HFF-Myc (cell line): ENCODE data around the gene ULBP2.
"Not testable (repeated sequence)": the region's sequence is repeated elsewhere in the genome, so short reads cannot be mapped to it uniquely, and the experiment has no call there.

Experiments used
- DNase-seq: peaks from one replicate; pipeline ENCODE4 v3.0.0-alpha.2; 2011; ENCODE audit warnings: low read depth; ENCODE audit errors: extremely low read depth
- H3K4me3 ChIP-seq: replicated peaks from 2 replicates; pipeline ENCODE4 v1.5.1; 2011; ENCODE audit warnings: low read depth, mild to moderate bottlenecking, control low read depth, low read length
- TF ChIP-seq, protein P1 (sequence below): IDR thresholded peaks from 2 replicates; pipeline ENCODE4 v1.5.1; 2012; ENCODE audit warnings: mild to moderate bottlenecking, low read depth, low read length, control low read depth; ENCODE audit errors: missing control alignments

The ULBP2 gene

DNA sequence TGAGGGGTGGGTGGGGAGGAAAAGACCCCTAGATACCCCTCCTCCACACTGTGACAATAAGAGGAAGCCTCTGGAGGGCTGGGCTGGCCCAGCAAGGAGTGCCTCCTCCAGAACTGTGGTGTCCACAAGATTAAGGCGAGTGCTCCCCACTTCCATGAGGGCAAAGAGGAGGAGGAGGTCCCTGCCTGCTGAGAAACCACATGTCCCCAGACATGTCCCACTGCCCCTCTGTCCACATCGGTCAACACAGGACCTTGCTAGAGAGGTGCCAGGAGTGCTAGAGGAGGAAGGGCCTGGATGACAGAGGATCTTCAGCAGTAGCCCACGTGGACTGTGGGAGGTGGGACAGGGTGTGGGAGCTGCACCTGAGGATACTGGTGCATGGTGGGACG lies 22.0 kb upstream of the ULBP2 start:
- no peak overlapping the region for H3K4me3 ChIP-seq
- TF ChIP-seq, protein P1, sequence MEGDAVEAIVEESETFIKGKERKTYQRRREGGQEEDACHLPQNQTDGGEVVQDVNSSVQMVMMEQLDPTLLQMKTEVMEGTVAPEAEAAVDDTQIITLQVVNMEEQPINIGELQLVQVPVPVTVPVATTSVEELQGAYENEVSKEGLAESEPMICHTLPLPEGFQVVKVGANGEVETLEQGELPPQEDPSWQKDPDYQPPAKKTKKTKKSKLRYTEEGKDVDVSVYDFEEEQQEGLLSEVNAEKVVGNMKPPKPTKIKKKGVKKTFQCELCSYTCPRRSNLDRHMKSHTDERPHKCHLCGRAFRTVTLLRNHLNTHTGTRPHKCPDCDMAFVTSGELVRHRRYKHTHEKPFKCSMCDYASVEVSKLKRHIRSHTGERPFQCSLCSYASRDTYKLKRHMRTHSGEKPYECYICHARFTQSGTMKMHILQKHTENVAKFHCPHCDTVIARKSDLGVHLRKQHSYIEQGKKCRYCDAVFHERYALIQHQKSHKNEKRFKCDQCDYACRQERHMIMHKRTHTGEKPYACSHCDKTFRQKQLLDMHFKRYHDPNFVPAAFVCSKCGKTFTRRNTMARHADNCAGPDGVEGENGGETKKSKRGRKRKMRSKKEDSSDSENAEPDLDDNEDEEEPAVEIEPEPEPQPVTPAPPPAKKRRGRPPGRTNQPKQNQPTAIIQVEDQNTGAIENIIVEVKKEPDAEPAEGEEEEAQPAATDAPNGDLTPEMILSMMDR = no peak
- no peak for DNase-seq

DNA sequence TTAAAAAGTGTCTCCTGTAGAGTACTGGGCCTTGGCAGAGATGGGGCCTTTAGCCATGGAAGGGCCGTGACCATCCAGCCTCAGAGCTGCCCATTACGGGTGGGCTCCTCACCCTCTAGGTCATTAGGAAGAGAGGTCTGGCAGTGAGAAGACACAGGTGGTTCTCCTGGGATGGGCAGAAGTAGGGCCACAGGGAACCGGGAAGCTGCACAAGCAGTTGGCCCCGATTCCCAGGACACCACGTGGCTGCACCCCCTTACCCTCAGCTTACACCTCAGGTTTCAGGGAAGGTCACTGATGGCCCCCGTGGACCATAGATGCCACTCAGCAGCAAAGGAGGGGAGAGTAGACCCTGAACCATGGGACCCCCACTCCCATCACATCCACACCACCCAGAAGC lies 20.5 kb upstream of the ULBP2 start:
- TF ChIP-seq, protein P1 = no peak
- H3K4me3 ChIP-seq = no peak overlapping the region
- DNase-seq = no peak

DNA sequence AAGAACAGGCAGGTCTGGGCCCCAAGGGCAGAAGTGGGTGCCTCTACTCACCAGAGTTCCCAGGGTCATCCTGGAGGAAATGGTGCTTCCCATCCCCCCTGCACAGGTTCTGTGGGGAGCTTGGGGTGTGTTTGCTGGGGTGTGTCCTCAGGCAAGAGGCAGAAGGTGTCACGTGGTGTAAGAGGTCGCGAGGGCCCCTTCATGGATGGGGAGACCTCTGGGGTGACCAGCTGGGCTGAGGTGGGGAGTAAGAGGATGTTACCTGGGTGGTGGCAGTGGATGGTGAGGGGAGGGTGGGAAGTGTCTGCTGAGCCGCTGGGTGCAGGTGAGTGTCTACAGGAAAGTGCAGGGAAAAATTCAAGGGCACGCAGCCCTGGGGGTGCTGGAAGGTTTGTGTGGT lies 19.7 kb upstream of the ULBP2 start:
- DNase-seq = not testable (repeated sequence)
- H3K4me3 ChIP-seq = peak overlapping the region; percentile 57; the same call in 1 of the 2 replicates

DNA sequence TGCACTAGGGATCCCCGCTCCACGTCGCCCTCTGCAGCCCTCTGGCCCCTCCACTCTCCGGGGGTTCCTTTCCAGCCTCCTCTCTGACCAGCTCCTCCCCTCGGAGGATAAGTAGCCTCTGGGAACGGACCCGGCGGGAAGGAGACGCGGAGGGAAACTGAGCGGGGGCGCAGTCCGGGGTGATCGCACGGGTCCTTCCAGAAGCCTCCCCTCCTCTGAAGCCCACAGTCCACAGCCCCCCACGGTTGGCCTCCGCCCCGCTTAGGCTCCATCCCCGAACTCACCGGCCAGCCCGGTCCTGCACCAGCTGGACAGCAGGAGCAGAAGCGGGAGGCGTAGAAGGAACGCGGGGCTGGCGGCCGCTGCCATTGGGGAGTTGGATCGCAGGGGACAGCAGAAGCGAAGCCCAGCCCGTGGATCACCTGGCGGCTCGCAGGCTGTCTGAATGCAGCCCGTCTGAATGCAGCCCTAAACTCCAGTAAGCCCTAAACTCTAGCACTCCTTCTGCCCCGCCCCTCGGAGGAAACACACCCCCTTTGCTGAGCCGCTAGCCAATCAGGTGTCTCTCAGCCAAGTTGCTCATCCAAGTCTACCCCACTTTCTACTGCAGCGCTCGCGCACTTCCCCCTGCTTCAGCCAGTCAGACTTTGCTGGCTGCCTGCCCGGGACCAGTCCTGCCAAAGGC lies 19.0 kb upstream of the ULBP2 start, which contains the start of gene RAET1G:
Gene RAET1G (minus strand): TSS at position 480 of the 685 bp plus-strand sequence. CDS start 111 bp downstream, at position 369.
- peak; percentile 85 for DNase-seq
- peak within 1 kb of the TSS; percentile 57 for H3K4me3 ChIP-seq
- TF ChIP-seq, protein P1 = no peak

DNA sequence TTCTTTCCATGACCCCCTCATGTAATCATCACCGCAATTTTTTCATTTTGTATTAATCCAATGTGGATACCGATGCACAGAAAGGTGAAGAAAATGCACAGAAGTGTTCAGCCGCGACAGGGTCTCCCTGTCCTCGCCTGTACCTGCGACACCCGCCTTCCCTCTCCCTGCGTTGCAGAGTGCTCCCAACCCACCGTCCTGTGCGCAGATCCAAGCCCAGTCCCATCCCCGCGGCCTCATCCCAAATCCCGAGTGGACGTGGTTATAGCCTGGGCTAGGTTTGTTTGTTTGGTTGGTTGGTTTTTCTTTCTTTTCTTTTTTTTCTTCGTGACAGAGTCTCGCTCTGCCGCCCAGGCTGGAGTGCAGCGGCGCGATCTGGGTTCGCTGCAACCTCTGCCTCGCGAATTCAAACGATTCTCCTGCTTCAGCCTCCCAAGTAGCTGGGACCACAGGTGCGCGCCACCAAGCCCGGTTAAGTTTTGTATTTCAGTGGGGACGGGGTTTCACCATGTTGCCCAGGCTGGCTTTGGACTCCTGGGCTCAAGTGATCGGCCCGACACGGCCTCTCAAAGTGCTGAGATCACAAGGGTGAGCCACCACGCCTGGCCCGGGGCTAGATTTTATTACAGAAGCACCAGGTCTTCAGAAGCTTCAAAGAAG lies 18.4 kb upstream of the ULBP2 start:
- TF ChIP-seq, protein P1 = no peak
- DNase-seq = no peak
- peak overlapping the region; percentile 57 for H3K4me3 ChIP-seq

DNA sequence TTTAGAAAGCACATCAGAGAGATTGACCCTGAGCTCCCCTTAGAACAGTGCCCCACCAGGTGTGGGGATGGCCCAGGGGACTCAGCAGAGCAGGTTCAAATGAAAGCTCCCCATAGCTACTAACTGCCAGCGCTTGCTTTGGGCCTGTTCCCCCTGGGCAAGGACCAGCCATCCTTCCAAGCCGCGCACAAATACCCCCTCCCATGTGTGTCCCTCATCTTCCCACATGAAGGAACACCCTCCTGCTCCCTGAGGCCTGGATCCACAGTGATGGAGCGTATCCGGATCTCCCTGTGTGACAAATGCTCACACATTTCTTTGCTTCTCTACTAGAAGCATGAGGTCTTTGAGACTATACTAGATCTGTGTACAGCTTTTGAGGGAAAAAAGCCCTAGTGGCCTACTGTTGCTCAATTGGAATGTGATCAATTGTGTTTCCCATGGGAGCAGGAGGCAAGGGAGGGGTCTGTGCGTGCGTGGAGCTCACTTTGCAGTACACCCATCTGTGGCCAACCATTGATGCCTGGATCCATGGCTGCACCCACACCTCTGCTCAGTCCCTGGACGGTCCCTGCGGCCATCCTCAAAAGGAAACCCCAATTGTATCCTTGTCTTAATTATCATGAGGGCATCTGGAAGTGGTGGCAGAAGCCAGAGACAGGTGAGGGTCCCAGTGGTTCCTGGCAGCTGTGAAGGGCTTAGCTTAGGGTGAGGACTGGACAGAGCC lies 17.4 kb upstream of the ULBP2 start:
- TF ChIP-seq, protein P1 = no peak
- no peak overlapping the region for H3K4me3 ChIP-seq
- DNase-seq = no peak

DNA sequence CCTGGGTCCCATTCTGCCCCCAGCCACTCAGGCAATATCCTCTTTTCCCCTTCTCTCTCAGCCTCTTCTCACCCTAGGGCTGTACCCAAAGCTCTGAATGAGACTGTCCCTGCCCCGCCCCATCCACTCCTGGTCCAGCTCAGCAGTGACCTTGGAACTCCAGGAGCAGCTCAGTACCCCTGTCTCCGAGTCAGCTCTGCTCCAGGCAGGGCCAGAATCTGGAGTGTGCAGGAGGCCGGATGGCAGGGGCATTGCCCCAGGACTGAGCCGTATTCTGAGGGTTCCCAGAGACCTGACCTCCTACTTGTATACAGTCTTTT lies 16.9 kb upstream of the ULBP2 start:
- H3K4me3 ChIP-seq = no peak overlapping the region
- DNase-seq = no peak
- TF ChIP-seq, protein P1 = no peak
